ENCODE data around the gene VPS8. TPM values are rescaled to one million over a fixed set of nuclear protein-coding genes. Genes with fewer than 3 reads are reported as not detected.
"Not testable (repeated sequence)": the region's sequence is repeated elsewhere in the genome, so short reads cannot be mapped to it uniquely, and the experiment has no call there.

Gene VPS8
- total RNA-seq, 4 donors from 2014 or later: 23.7 to 61.8 (median 37.1) TPM

DNA sequence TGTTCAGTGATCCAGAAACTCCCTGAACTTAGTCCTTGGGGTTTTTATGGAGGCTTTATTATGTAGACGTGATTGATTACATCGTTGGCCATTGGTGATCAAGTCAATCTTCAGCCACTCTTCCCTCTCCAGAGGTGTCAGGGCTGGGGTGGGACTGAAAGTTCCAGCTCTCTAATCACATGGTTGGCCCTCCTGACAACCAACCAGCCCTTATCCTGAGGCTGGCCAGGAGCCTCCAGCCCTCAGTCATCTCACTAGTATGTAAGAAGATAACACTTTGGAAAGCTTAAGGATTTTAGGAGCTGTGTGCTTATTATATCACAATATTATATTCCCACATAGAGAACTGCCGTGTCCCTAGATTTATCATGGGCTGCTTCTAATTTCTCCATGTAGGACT lies 142.3 kb downstream of the VPS8 start:
- intact Hi-C loops (cut with DNase I): no loop called here
- no peak overlapping the region for H3K27ac ChIP-seq
- WGBS, 2 donors: 93 to 100% methylated on average over 3 of the region's 3 CpGs

GRCh38 chr3:184954851-184955250 lies 142.9 kb downstream of the VPS8 start:
- H3K4me3 ChIP-seq; H3K27me3 ChIP-seq; H3K9me3 ChIP-seq; H3K4me1 ChIP-seq; H3K27ac ChIP-seq; DNase-seq; intact Hi-C loops (cut with DNase I): not testable (repeated sequence)
- 91 to 95% methylated on average over 7 to 8 of the region's 8 CpGs for WGBS, 2 donors
- H3K36me3 ChIP-seq: peaks cover 0 to 52% (median 0%) of the 10 kb centered on the region in 3 donors

More for the DNA sequence above, 142.3 kb downstream of the VPS8 start:
- H3K4me1 ChIP-seq: no peaks in the 10 kb centered on the region
- H3K4me3 ChIP-seq: no peak overlapping the region
- no peak for DNase-seq
- no peaks in the 10 kb centered on the region for H3K27me3 ChIP-seq
- no peaks in the 10 kb centered on the region for H3K9me3 ChIP-seq
- H3K36me3 ChIP-seq: peaks cover 0 to 48% (median 0%) of the 10 kb centered on the region in 3 donors
- TF ChIP-seq CTCF (IDR thresholded peaks at IDR 0.05): no peak
- TF ChIP-seq POLR2A (IDR thresholded peaks at IDR 0.05): no peak

- H3K27ac ChIP-seq: no peak overlapping the region
- H3K4me3 ChIP-seq: no peak overlapping the region
- peaks cover 0 to 52% (median 3%) of the 10 kb centered on the region in 3 donors for H3K36me3 ChIP-seq
- WGBS, 2 donors: 89 to 99% methylated on average over 5 to 6 of the region's 6 CpGs
- H3K27me3 ChIP-seq: no peaks in the 10 kb centered on the region
- no peak for TF ChIP-seq CTCF (IDR thresholded peaks at IDR 0.05)
- no peaks in the 10 kb centered on the region for H3K4me1 ChIP-seq
- no peaks in the 10 kb centered on the region for H3K9me3 ChIP-seq
- intact Hi-C loops (cut with DNase I): no loop called here
- DNase-seq: no peak
These were observed 153.9 kb downstream of the VPS8 start for GRCh38 chr3:184965639-184966430.

DNA sequence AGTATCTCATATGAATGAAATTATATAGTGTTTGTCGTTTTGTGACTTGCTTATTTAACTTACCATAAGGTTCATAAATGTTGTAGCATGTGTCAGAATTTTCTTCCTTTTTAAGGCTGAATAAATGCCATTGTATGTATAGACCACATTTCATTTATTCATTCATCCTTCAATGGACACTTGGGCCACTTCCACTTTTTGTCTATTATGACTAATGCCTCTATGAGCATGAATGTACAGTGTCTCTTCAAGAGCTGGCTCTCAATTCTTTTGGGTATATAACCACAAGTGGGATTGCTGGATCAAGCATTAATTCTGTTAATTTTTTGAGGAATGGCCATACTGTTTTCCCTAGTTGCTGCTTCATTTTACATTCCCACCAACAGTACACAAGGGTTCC lies 156.1 kb downstream of the VPS8 start:
- no peaks in the 10 kb centered on the region for H3K9me3 ChIP-seq
- no peaks in the 10 kb centered on the region for H3K27me3 ChIP-seq
- no peaks in the 10 kb centered on the region for H3K4me1 ChIP-seq
- no peak overlapping the region for H3K4me3 ChIP-seq
- WGBS, 2 donors: 89 to 93% methylated on average over 1 of the region's 1 CpG
- no peak for DNase-seq
- H3K27ac ChIP-seq: no peak overlapping the region
- peaks cover 3 to 71% (median 4%) of the 10 kb centered on the region in 3 donors for H3K36me3 ChIP-seq
- intact Hi-C loops (cut with DNase I): no loop called here
- no peak for TF ChIP-seq CTCF (IDR thresholded peaks at IDR 0.05)
- TF ChIP-seq POLR2A (IDR thresholded peaks at IDR 0.05): no peak

DNA sequence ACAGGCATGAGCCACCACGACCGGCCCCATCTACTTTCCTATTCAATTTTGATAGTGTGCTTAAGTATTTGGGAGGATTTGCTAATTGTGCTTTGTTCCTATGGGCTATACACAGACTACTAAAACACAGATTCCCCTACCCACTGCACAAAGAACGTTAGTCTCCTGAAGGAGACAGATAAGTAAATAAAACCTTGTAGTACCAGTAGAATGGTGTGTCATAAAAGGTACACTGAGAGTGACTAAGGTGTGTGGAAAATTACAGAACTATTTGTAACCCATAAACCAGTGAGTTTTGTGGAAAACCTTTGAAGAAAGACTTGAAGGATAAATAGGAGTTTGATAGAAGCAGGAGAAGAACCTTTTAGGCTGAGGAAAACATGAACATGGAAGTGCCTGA lies 158.2 kb downstream of the VPS8 start:
- Histone ChIP-seq H3K27me3 (no peaks in the 10 kb centered on the region), H3K9me3 (no peaks in the 10 kb centered on the region), H3K4me3 (no peak overlapping the region), H3K4me1 (no peaks in the 10 kb centered on the region), H3K36me3 (peaks cover 3 to 72% (median 4%) of the 10 kb centered on the region in 3 donors), H3K27ac (no peak overlapping the region)
- no peak for TF ChIP-seq CTCF (IDR thresholded peaks at IDR 0.05)
- no peak for TF ChIP-seq POLR2A (IDR thresholded peaks at IDR 0.05)
- WGBS, 2 donors: 73 to 87% methylated on average over 1 to 3 of the region's 3 CpGs
- intact Hi-C loops (cut with DNase I): no loop called here
- no peak for DNase-seq

Measured in esophagus squamous epithelium (tissue), 5 donors.